ENCODE data around the gene RPL31. TPM values are rescaled to one million over a fixed set of nuclear protein-coding genes. Genes with fewer than 3 reads are reported as not detected.

RPL31 gene
- total RNA-seq, 1 experiment from 2014 or later = 1,454 TPM

Other genes with a start within 250 kb of the RPL31 start
- 9.8 and 10.5 TPM in 2 replicates for gene NPAS2, start 182.2 kb upstream of the RPL31 start, total RNA-seq (2014; rRNA removed; shearing (Covaris generic))
- gene TBC1D8, start 149.1 kb downstream of the RPL31 start, total RNA-seq (2014; rRNA removed; shearing (Covaris generic)) = 30.3 and 33.4 TPM in 2 replicates

Measured in HT-29 (cell line).